Activated T-cell treated with anti-CD3 and anti-CD28 coated beads for 24 hours (primary cell): ENCODE results near the gene PUS3.
"Not testable (repeated sequence)": the region's sequence is repeated elsewhere in the genome, so short reads cannot be mapped to it uniquely, and the experiment has no call there.

Experiments used
- DNase-seq: peaks from one replicate; pipeline ENCODE4 v3.0.0-alpha.2; 2020; ENCODE audit warnings: low read depth

PUS3 gene

DNA sequence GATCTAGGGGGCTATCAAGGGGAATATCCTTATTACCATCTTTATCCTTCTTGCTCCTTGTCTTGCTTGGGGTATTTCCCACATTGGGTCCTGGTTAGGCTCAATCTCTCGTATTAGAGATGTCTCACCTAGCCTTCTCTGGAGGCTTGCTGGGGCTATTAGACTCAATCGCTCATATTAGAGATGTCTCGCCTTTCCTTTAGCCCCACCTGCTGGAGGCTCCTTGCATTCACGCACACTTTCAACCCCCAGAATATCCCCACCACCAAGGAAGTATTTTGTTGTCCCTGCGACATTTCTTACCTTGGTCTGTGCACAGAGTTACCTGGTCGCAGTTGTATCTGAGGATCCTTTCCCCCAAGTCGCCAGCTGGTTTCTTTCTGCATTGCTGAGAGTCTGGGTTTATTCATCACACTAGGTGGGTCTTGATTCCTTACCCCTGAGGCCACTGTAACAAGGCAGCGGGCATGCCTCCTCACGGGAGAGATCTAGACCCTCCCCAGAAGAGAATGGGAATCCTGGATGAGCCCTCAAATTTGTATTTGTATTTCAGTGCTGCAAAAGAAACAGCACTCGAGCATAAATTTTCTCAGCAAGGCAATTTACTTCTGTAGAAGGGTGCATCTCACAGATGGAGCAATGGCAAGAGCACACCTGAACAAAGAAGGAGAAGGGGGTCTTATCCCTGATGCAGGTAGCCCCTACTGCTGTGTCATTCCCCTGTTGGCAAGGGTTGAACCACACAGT, 31.4 kb downstream of the PUS3 start:
- no peak for DNase-seq

DNA sequence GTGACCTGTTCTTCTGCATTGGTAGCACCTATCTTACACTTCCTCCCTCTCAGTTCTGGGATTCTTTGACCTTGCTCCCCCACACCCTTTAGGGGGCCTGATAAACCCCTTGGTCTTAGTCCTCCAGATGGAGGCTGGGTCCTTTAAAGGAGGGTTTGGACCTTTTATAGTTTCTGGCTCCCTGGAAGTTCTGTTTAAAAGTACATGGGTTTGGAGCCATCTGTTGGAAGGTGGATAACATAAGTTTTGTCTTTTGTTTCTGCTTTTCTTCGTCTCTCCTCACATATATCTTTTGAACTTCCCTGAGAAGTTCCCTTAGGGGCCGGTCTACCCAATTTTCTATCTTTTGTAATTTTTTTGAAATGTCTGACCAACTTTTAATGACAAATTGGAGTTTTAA, 33.5 kb downstream of the PUS3 start:
- no peak for DNase-seq

DNA sequence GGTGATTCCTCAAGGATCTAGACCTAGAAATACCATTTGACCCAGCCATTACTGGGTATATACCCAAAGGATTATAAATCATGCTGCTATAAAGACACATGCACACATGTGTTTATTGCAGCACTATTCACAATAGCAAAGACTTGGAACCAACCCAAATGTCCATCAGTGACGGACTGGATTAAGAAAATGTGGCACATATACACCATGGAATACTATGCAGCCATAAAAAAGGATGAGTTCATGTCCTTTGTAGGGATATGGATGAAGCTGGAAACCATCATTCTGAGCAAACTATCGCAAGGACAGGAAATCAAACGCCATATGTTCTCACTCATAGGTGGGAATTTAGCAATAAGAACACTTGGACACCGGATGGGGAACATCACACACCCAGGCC, 37.7 kb downstream of the PUS3 start:
- DNase-seq = not testable (repeated sequence)

DNA sequence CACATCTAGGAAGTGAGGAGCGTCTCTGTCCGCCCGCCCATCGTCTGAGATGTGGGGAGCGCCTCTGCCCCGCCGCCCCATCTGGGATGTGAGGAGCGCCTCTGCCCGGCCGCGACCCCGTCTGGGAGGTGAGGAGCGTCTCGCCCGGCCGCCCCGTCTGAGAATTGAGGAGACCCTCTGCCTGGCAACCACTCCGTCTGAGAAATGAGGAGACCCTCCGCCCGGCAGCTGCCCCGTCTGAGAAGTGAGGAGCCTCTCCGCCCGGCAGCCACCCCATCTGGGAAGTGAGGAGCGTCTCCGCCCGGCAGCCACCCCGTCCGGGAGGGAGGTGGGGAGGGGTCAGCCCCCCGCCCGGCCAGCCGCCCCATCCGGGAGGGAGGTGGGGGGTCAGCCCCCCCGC, 40.2 kb downstream of the PUS3 start:
- DNase-seq = not testable (repeated sequence)

DNA sequence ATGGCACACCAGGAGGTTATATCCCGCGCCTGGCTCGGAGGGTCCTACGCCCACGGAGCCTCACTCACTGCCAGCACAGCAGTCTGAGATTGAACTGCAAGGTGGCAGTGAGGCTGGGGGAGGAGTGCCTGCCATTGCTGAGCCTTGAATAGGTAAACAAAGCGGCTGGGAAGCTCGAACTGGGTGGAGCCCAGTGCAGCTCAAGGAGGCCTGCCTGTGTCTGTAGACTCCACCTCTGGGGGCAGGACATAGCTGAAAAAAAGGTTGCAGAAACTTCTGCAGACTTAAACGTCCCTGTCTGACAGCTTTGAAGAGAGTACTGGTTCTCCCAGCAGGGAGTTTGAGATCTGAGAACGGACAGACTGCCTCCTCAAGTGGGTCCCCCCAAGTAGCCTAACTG, 45.3 kb downstream of the PUS3 start:
- DNase-seq = not testable (repeated sequence)

DNA sequence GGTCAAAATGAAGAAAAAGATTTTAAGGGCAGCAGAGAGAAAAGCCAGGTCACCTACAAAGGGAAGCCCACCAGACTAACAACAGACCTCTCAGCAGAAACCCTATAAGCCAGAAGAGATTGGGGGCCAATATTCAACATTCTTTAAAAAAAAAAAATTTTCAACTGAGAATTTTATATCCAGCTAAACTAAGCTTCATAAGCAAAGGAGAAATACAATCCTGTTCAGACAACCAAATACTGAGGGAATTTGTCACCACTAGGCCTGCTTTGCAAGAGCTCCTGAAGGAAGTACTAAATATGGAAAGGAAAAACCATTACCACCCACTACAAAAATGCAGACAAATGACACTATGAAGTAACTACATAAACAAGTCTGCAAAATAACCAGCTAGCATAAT, 56.8 kb downstream of the PUS3 start:
- DNase-seq = no peak
